HG03159 (cell line): ENCODE results near the gene TBC1D14.
"Not testable (repeated sequence)": the region's sequence is repeated elsewhere in the genome, so short reads cannot be mapped to it uniquely, and the experiment has no call there.

Experiments used
- ATAC-seq: cut with Tn5 transposase; IDR thresholded peaks from one replicate; pipeline ENCODE4 v1.9.1; 2021; ENCODE audit warnings: mild to moderate bottlenecking, moderate library complexity; ENCODE audit not compliant: unreplicated experiment

Gene TBC1D14

DNA sequence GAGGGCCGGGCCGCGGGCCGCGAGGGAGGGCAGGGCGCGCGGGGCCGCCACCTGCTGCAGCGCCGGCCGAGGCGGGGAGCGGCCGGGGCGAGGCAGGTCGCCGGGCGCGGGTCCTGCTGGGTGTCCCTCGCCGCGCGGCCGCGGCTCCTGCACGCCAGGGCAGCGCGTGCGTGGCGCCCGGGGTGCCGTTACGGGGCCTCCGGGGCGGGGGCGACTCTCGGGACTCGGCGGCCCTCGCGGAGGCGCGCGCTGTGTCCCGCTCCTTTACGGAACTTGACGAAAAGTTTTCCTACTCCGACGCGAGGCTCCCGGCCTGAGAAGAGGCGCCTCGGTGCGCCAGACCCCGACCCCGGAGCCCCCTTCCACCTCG, 329 bp downstream of the TBC1D14 start:
- peak; percentile 32 for ATAC-seq

DNA sequence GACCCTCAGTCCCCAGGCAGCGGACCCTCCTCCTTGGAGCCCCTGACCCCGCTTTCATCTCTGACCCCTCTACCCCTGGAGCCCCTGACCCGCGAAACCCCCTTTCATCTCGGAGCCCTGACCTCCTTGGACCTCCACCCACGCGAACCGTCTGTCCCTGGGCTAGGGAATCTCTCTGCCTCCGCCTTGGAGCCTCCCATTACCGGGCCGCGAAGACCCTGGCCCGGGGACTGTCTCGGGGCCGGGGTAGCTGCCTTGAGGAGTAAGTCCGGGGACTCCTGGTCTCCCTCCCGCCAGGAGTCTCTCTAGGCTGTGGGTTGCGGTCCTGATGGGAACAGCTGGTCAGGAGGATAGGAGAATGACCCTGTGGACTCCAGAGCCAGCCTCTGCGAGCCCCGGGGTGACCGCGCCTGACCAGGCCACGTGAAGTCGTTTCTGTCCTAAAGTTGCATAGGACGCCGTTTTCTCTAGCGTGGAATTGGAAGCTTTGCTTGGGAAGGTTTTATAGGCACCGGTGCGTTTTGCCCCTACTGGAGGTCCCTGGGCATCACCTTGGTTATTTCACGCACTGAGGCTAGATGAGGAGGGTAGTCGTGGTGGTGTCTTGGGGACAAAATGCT, 824 bp downstream of the TBC1D14 start:
- no peak for ATAC-seq

DNA sequence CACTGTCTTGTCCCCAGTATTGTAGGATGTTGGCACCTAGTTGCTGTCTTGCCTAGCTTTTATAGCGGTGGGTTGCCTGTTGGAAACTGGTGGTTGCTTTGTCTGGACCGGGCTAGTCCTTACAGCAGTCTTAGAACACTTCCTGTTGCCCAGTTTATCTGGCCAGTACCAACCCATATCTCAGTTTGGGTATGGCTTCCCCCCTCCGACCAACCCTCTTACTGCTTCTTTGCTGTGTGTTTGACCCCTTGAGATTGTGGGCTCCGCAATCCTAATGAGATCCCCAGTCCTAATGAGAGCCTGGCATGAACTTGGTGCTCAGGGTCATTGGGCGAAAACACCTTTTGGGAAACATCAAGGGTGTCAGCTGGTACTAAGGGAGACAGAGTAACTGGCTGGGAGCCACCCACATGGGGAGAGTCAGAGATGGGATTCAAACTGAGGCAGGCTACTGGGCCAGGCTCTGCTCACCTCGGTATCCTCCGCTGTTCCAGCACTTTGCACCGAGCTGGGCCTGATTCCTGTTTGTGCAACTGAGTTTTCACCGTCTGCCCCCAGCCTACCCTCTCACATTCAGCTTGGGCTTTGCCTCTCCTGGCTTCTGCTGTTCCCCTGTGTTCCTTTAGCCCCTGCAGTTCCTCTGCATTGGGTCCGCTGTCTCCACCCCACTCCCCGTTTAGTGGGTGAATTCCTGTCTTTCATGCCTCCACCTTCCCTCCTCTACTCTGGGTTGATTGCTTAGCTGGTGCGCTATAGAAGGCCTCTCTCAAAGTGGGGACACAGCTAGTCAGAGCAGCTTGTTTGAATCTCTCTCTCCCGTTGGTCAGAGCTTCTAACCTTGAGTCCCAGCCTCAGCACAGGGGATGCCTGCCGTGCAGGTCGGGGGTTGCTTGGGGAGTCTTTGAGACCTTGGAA, 1.6 kb downstream of the TBC1D14 start:
- no peak for ATAC-seq

DNA sequence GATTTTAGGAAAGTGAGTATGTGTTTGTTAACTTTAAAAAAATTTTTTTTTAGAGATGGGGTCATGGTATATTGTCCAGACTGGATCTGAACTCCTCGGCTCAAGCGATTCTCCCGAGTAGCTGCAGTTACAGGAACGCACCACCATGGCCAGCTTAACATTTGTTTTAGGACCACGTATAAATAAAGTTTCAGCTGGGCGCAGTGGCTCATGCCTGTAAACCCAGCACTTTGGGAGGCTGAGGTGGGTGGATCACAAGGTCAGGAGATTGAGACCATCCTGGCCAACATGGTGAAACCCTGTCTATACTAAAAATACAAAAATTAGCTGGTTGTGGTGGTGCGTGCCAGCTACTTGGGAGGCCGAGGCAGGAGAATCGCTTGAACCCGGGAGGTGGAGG, 2.3 kb downstream of the TBC1D14 start:
- not testable (repeated sequence) for ATAC-seq

DNA sequence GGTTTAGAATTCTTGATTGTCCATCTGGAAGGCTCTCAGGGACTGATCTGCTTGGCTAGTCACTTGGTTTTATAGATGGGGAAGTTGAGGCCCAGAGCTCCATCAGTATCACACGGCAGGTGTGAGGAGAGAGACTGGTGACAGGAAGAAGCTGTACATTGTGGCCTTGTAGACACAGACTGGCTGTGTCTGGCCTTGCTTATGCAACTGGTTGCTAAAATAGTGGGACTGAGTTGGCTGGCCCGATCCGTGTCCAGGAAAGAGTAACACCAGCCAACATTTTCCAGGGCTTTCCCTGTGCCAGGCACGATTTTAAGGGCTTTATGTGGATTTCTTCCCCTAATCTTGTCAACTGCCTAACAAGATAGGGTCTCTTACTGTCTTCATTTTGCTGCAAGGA, 2.8 kb downstream of the TBC1D14 start:
- no peak for ATAC-seq

DNA sequence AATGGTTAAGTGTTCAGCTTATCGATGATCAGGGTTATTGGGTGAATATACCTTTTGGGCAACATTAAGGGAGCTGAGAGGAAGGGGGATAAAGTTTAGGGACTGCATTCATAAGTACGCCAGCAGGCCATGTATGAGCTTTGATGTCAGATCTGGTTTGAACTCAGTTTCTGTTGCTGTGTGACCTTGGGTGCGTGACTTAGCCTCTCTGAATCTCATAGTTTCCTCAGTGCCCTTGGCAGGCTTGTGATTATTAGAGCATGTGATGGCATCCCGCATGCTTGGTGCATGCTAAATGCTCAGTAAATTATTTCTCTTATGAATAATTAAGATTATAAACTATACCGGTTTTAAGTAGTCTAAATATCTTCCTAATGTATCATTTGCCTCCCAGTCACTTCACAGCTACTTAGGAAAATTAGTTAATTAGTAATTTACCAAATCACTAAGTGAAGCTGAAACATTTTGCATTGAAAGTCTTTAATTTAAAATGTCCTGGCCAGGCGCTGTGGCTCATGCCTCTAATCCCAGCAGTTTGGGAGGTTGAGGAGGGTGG, 3.8 kb downstream of the TBC1D14 start:
- ATAC-seq, result no peak

DNA sequence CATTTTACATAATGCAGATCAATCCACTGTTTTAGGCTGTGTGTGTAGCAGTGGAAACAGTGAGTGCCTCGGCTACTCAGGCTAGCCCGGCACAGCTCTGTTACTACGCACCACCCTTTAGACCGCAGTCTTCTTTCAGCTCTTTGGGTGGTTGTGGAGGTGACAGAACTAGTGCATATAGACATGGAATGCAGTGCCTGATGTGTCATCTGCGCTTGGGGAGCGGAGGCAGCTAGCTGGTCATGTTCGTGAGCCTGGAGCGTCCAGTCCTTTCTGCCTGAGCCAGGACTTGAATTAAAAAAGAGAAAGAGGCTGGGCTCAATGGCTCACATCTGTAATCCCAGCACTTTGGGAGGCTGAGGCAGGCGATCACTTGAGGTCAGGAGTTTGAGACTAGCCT, 4.8 kb downstream of the TBC1D14 start:
- ATAC-seq, result no peak

DNA sequence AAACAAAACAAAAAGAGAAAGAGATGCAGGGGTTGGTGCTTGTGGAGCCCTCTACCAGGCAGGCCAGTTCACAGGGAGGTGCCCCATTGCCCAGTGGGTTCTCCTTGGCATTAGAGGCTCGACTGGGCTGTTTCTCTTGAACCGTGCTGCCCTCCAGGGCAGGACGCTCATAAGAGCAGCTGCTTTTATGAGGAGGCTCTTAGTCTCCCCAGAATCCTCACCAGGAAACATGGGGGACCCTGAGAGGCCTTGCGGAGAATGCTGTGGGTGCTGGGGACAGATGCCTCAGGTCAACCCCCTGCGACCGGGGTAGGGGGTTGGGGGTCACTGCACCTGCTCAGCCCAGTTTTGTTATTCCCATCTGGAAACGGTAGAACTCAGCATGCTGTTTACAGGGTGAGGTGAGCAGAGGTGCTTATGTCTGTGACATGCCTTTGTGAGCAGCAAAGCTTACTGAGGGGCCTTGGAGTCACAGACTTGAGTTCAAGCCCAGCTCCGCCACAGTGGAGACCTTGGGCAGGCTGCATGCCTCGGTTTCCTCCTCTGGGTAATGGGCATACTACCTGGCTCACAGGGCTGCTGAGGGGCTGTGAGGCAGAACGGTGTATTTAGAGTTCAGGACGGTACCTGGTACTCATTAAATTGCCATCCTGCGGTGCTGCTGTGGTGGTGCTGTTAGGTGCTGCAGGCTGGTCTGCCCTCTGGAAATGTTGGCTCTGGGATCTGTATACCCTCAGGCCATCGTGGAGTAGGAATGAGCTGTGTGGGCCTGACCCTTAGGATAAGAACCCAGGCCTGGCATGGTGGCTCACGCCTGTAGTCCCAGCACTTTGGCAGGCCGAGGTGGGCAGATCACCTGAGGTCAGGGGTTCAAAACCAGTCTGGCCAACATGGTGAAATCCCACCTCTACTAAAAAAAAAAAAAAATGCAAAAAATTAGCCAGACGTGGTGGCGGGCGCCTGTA, 5.7 kb downstream of the TBC1D14 start:
- ATAC-seq, result no peak

DNA sequence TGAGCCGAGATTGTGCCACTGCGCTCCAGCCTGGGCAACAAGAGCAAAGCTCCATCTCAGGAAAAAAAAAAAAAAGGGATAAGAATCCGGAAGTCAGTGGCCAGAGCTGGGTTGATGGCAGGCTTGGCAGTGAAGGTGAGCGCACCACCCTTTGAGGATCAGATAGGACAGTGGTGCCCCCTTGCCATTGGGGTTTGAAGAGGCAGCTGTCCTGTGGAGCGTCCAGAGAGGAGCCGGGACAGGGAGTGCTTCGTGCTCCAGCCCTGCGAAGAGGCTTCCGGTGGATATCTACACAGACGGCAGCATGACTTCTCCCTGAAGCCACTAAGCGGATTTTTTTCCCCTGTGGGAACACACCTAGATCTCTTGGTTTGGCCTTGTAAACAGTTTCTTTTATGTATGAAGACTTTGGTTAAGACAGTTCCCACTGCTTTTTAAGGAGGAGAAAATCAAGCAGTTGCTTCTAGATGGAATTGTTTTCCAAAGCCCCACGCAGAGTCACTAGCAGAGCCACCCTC, 6.5 kb downstream of the TBC1D14 start:
- no peak for ATAC-seq

DNA sequence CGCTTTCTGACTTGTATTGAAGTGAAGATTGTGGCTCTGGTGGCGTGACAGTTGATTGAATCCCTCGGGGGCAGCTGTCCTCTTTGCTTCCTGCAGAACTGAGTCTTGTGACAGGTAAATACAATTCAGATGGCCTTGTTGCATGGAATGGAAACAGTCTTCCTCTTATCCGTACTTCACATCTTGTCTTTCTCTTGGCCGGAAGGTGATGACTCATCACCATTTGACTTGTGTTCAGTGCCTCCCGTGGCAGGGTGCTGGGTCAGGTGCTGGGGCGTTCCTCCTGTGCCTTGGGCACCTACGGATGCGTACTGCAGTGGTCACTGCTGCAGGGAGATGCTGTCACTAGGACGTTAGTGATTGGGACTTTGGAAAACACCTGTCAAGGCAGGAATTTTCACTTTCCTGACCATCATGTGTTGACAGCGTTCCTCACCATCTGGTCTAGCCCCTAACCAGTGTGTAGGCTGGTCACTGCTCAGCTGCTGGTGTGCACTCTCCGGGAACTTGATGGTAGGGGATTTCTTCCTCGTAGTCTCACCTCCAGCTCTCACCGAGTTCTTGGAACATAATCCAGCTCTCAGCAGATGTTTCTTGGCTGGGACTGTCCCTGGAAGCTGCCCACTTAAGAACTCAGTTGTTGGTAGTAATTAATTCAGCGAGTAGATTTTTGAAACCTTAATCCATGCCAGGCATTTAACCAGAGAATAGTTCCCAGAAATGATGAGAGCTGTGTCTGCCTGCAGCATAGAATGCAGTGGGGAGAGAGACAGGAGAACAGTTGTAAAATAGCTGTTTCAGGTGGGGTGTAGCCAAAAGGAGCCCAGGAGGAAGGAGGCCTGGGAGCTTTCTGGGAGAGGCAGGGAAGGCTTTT, 7.2 kb downstream of the TBC1D14 start:
- no peak for ATAC-seq

DNA sequence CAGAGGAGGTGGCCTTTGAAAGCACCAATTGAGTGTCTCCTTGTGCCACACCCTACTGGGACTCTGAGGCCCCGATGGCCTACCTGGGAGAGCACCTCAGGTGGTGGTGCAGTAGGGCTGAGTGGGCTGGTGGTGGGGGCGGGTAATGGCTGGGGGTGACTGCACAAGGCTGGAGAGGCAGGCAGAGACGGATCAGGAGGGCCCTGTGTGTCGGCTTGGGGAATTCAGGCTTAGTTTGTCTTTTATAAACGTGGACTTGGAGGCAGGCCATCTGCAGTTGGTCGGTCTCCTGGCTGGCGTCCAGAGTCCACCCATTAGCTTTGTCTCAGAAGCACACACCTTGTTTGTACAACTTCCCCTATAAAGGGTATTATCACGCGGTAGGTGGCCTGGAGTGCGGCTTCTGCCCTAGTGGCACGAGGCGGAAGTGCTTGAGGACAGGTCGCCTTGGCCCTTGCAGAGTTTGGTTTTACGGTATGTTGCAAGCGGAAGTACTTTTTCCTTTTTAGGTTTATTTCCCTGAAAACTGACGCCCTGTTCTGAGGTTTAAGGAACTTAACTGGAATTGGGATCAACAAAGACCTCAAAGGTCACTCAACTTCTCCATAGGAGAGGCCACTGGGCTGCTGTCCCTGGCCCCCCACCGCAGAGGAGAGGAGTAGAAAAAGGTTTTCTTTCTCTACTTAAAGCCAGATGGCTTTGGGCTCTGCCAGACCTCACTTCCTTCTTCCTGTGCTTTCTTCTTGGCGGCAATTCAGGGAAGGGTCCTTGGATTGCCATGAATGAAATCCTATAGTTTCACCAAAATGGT, 8.0 kb downstream of the TBC1D14 start:
- ATAC-seq, result peak; percentile 70

DNA sequence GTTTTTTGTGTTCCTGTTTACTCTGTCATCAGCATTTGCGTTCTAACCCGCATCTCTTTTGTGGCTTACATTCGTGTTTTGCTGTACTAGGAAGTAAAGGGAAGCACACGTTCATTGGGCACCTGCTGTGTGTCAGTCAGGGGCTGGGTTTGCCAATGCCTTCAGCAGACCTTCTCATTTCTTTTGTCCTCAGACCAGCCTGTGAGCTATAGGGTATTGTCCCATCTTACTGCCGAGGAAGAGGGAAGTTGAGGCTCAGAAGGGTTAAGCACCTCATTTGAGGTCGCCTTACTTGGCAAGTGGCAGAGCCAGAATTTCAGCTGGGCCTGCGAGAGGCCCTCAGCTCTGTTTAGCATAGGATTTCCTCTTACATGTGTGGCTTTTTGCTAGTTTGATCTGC, 8.7 kb downstream of the TBC1D14 start:
- no peak for ATAC-seq

DNA sequence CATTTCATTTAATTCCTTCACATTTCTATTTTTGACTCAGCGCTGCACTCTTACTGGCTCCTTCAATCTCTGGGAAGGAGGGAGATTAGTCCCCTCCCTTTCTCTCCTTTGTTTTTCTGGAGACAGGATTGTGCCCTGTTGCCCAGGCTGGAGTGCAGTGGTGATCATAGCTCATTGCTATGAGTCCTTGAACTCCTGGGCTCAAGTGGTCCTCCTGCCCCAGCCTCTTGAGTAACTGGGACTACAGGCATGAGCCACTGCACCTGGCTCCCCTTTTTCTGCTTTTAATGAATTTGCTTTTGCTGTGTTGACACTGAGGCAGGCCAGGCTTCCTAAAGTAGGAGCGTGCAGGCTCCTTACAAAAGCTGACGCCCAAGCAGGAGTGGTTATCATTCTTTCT, 10.5 kb downstream of the TBC1D14 start:
- no peak for ATAC-seq

DNA sequence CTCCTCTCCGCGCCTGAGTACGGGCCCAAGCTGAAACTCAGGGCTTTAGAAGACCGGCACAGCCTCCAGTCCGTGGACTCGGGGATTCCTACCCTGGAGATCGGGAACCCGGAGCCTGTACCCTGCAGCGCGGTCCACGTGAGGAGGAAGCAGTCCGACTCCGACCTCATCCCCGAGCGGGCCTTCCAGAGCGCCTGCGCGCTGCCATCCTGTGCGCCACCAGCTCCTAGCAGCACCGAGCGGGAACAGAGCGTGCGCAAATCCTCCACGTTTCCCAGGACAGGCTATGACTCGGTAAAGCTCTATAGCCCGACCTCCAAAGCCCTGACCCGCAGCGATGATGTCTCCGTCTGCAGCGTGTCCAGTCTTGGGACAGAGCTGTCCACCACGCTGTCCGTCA, 13.9 kb downstream of the TBC1D14 start:
- ATAC-seq, result no peak

DNA sequence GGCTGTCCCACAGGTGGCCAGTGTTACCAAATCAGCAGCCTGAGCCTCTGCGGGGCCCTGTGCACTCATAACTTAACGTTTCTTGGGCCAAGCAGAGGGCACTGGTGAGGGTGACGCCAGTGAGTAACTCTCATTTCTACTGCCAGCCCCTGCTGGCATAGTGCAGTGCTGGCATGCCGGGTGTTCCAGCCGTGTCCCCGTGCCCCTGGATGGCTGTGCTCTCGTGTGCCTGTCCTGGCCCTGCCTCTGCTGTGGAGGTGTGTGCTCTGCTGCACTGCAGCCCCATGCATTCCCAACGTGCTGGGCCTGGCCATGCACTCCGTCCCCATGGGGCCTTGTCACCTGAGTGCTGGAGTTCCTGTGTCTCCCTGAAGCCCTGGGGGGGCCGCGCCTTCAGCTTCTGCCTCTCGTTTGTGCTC, 14.7 kb downstream of the TBC1D14 start:
- no peak for ATAC-seq

DNA sequence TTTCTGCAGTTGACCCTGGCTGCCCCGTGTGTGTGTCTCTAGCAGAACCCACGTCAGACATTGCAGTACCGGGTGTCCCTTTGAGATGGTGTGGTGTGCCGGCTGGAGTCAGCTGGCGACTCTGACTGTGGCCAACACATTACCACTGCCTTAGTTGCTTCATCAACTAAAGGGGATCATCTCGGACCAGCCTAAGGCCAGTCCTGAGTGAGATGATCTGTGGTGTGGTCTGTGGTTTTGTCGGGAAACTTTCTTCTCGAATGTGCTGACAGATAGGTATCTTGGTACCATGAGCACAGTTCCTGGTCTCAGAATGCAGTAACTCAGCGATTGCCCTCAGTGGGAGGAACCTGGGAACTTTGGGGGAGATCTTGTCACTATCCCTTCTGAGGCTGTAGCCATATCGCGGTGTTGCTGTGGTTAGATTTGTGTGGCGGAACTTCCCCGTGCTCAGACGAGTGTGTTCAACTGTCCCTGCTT, 15.8 kb downstream of the TBC1D14 start:
- no peak for ATAC-seq

DNA sequence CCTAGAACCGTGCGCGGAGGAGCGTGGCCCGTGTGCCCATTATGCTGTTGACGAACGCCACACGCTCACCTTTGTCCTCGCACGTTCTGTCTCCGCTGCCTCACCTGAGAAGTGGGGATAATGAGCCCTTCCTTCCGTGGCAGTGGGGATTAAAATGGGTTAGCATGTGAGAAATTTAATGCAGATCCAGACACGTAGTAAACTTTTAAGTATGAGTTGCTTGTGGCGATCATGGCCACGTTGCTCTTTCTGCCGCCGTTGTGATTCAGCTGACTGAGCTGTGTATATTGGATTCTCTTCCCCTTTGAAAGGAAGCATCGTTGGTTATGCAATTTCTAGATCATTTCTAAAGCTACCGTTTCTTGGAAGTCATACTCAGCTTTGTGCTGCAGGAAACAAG, 16.5 kb downstream of the TBC1D14 start:
- no peak for ATAC-seq

DNA sequence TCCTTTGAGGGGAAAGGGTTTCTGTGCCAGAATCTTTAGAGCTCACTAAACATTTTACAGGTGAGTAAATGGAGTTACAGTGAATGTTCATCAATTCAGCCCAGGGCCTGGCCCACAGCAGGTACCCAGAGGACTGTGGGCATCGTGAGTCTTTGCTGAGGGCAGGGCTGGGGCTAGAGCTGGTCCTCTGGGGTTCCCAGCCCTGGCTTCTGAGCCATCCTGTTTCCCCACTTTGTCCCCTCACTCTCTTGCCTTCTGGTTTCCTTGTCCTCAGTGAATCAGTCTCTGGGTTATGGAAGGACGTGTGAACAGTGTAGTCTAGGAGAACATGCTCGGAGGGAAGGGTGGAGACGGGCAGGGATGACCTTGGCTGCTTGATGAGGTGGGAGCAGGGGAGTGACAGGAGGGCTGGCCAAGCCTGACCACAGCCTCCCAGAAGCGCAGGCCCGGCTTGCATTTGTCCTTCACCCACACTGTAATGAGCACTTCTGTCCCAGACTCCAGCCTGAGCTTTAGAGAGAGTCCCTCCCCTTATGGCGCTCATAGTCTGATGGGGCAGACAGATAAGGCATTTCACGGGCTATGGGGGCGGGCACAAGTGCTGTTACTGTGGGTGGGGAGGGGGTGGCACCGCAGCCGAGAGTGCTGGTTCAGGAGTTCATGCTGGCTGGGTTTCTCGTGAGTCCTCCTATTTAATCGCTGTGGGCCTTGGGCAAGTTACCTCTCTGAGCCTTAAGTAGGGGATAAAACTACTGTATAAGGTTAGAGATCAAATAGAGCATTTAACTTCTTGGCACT, 17.3 kb downstream of the TBC1D14 start:
- ATAC-seq, result no peak
